ENCODE results near the gene ZXDC.

ZXDC gene

GRCh38 chr3:126500016-126500415 lies 24.3 kb upstream of the ZXDC start:
- TF ChIP-seq POLR2A (IDR thresholded peaks at IDR 0.05; ENCODE audit: low read depth, low read length), result no peak
- DNase-seq (ENCODE audit: insufficient read length, low spot score), result no peak
- no peak for FAIRE-seq

GRCh38 chr3:126499401-126499800 lies 23.7 kb upstream of the ZXDC start:
- TF ChIP-seq POLR2A (IDR thresholded peaks at IDR 0.05; ENCODE audit: low read depth, low read length), result no peak
- no peak for FAIRE-seq
- DNase-seq (ENCODE audit: insufficient read length, low spot score), result no peak

GRCh38 chr3:126498929-126499328 lies 23.2 kb upstream of the ZXDC start:
- FAIRE-seq, result no peak
- DNase-seq (ENCODE audit: insufficient read length, low spot score), result no peak
- TF ChIP-seq POLR2A (IDR thresholded peaks at IDR 0.05; ENCODE audit: low read depth, low read length), result no peak

GRCh38 chr3:126498461-126498860 lies 22.8 kb upstream of the ZXDC start:
- FAIRE-seq (no peak), DNase-seq (ENCODE audit: insufficient read length, low spot score) (no peak)
- TF ChIP-seq POLR2A (IDR thresholded peaks at IDR 0.05; ENCODE audit: low read depth, low read length), result no peak

- FAIRE-seq (no peak), DNase-seq (ENCODE audit: insufficient read length, low spot score) (no peak)
- TF ChIP-seq POLR2A (IDR thresholded peaks at IDR 0.05; ENCODE audit: low read depth, low read length), result no peak
These were observed 22.3 kb upstream of the ZXDC start for GRCh38 chr3:126497956-126498355.

GRCh38 chr3:126496894-126497850 lies 21.5 kb upstream of the ZXDC start:
- no peak for TF ChIP-seq POLR2A (IDR thresholded peaks at IDR 0.05; ENCODE audit: low read depth, low read length)
- DNase-seq (ENCODE audit: insufficient read length, low spot score), result no peak
- FAIRE-seq, result no peak

- FAIRE-seq (no peak), DNase-seq (ENCODE audit: insufficient read length, low spot score) (no peak)
- TF ChIP-seq POLR2A (IDR thresholded peaks at IDR 0.05; ENCODE audit: low read depth, low read length), result no peak
These were observed 20.1 kb upstream of the ZXDC start for GRCh38 chr3:126495786-126496185.

- no peak for TF ChIP-seq POLR2A (IDR thresholded peaks at IDR 0.05; ENCODE audit: low read depth, low read length)
- FAIRE-seq, result no peak
- no peak for DNase-seq (ENCODE audit: insufficient read length, low spot score)
These were observed 19.2 kb upstream of the ZXDC start for GRCh38 chr3:126494970-126495230.

- FAIRE-seq (no peak), DNase-seq (ENCODE audit: insufficient read length, low spot score) (no peak)
- TF ChIP-seq POLR2A (IDR thresholded peaks at IDR 0.05; ENCODE audit: low read depth, low read length), result no peak
These were observed 18.7 kb upstream of the ZXDC start for GRCh38 chr3:126494204-126494969.

- DNase-seq (ENCODE audit: insufficient read length, low spot score) (no peak), FAIRE-seq (no peak)
- TF ChIP-seq POLR2A (IDR thresholded peaks at IDR 0.05; ENCODE audit: low read depth, low read length), result no peak
These were observed 18.0 kb upstream of the ZXDC start for GRCh38 chr3:126493739-126494138.

- FAIRE-seq, result no peak
These were observed 17.4 kb upstream of the ZXDC start for GRCh38 chr3:126493051-126493450.

GRCh38 chr3:126491221-126492013 lies 15.7 kb upstream of the ZXDC start:
- no peak for DNase-seq (ENCODE audit: insufficient read length, low spot score)
- no peak for TF ChIP-seq POLR2A (IDR thresholded peaks at IDR 0.05; ENCODE audit: low read depth, low read length)
- no peak for FAIRE-seq

More at GRCh38 chr3:126493051-126493450, 17.4 kb upstream of the ZXDC start:
- no peak for TF ChIP-seq POLR2A (IDR thresholded peaks at IDR 0.05; ENCODE audit: low read depth, low read length)
- no peak for DNase-seq (ENCODE audit: insufficient read length, low spot score)

GRCh38 chr3:126490619-126491018 lies 14.9 kb upstream of the ZXDC start:
- no peak for TF ChIP-seq POLR2A (IDR thresholded peaks at IDR 0.05; ENCODE audit: low read depth, low read length)
- FAIRE-seq (no peak), DNase-seq (ENCODE audit: insufficient read length, low spot score) (no peak)

Measured in H54 (cell line).